DMS153 treated with DMSO at 0.1 percent for 48 hours (cell line): ENCODE data around the gene LBR.

Experiments
- DNase-seq: peaks from one replicate; lab custom pipeline; 2025; ENCODE audit not compliant: unreplicated experiment; lab: John Stamatoyannopoulos, UW

LBR gene

GRCh38 chr1:225424562-225425200 lies 3.2 kb downstream of the LBR start:
- DNase-seq, result no peak

GRCh38 chr1:225423518-225423855 lies 4.4 kb downstream of the LBR start:
- no peak for DNase-seq

GRCh38 chr1:225422795-225423517 lies 4.9 kb downstream of the LBR start:
- DNase-seq, result no peak

GRCh38 chr1:225422031-225422605 lies 5.7 kb downstream of the LBR start:
- no peak for DNase-seq

- DNase-seq, result no peak
These were observed 9.2 kb downstream of the LBR start for GRCh38 chr1:225418598-225418997.

GRCh38 chr1:225418059-225418458 lies 9.8 kb downstream of the LBR start:
- no peak for DNase-seq

- no peak for DNase-seq
These were observed 11.7 kb downstream of the LBR start for GRCh38 chr1:225415967-225416745.

GRCh38 chr1:225415307-225415706 lies 12.5 kb downstream of the LBR start:
- DNase-seq, result no peak

GRCh38 chr1:225413708-225414375 lies 14.0 kb downstream of the LBR start:
- DNase-seq, result no peak

- no peak for DNase-seq
These were observed 15.0 kb downstream of the LBR start for GRCh38 chr1:225412803-225413351.

GRCh38 chr1:225412321-225412720 lies 15.5 kb downstream of the LBR start:
- DNase-seq, result no peak

GRCh38 chr1:225410036-225410435 lies 17.8 kb downstream of the LBR start:
- DNase-seq, result no peak

- DNase-seq, result no peak
These were observed 18.8 kb downstream of the LBR start for GRCh38 chr1:225409051-225409450.

GRCh38 chr1:225408249-225408648 lies 19.6 kb downstream of the LBR start:
- DNase-seq, result no peak

- no peak for DNase-seq
These were observed 20.1 kb downstream of the LBR start for GRCh38 chr1:225407755-225408154.

- no peak for DNase-seq
These were observed 20.7 kb downstream of the LBR start for GRCh38 chr1:225406976-225407725.

- no peak for DNase-seq
These were observed 26.9 kb downstream of the LBR start for GRCh38 chr1:225400968-225401367.

GRCh38 chr1:225396357-225396756 lies 31.5 kb downstream of the LBR start:
- DNase-seq, result no peak

- no peak for DNase-seq
These were observed 38.0 kb downstream of the LBR start for GRCh38 chr1:225389843-225390242.

- no peak for DNase-seq
These were observed 39.5 kb downstream of the LBR start for GRCh38 chr1:225388372-225388771.
